Stimulated activated CD8-positive, alpha-beta memory T cell treated with anti-CD3 and anti-CD28 coated beads, Interleukin-4, amount 100 ng/mL, for 48 hours (primary cell): Measurements from ENCODE around the gene LYRM2.

Source experiments
- DNase-seq: peaks from one replicate; pipeline ENCODE4 v3.0.0-alpha.2; 2020

LYRM2 gene

DNA sequence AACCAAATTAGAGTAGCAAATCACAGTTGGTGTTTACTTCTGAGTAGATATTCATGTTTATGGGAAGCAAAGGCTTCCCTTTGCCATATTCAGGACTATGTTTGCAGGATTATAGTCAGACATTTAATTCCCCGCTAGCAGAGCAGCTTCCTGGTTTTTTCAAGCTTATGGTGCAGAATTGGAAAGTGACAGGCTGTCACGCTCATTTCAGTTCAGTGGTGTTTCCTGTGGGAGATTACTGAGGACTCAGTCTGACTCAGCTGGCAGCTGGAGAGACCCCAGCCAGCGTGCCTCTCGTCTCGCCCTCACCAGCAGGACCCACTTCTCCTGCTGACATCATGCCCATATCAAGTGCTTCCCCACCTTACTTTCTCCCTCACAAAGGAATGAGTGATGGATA lies 85.1 kb downstream of the LYRM2 start:
- no peak for DNase-seq

DNA sequence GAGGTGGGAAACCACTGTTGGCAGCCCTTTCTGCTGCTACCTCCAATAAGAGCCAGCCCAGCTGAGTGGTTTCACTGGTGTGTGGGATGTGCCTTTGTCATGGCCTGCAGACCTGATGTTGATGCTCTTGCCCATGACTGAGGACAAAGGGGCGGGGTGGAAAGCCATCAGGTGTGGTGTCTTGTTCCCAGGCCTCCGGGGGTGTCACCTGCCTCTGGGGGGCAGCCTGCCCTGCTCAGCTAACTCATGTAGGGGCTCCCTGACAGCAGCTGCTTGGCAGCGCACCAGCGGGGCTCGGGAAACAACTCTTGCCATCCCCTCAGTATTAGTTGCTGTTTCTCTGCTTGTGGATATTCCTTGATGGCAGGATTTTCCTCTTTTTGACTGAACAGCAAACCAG lies 91.3 kb downstream of the LYRM2 start:
- DNase-seq, result no peak

DNA sequence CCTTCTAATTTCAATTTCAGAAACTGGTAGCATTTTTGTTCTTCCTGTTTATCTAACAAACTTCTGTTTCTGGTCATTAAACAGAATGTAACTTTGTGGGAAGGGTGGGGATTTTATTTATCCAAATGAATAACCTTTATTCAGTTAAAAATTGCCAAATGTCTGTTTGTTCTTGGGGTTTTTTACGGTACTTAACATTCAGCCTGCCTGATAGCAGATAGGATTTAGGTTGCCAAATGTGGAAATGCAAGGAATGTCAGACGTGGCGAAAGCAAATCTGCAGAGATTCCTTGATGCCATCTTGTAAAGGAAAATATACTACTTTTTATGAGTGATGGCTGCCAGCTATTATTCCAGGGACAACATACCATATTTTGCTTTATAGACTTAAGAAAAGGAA lies 95.7 kb downstream of the LYRM2 start:
- DNase-seq, result no peak

DNA sequence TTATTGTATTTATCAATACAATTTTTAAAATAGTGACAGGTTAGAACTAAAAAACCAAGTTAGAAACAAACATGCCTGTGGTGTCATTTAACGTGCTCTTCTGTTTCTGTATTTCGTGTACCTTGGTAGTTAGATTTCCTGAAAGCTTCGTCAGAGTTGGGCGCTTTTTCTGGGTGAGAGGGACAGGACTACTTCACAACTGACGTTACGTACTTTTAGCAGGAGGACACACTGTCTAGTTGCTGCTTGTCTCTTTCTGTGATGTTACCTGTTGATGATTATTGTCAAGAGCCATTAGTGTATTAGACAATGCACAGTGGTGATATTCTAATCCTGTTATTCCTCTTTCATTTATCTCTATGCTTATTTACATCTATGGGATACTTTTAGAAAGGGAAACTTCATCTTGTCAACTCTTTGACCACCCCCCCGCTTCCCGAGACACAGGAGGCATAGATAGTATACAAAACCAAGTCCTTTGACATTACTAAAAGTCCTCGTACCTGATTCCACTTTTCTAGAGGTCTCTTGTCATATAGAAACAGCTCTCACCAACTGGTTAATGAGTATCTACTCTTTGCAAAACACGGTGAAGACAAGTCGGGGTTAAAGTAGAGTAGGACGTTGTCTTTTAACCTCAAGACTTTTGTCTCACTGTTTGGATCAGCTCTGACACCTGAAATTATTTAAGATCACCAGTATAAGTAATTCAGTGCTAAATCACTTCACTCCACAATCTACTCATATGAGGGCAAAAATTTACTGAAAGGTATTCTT lies 96.3 kb downstream of the LYRM2 start:
- DNase-seq, result no peak

DNA sequence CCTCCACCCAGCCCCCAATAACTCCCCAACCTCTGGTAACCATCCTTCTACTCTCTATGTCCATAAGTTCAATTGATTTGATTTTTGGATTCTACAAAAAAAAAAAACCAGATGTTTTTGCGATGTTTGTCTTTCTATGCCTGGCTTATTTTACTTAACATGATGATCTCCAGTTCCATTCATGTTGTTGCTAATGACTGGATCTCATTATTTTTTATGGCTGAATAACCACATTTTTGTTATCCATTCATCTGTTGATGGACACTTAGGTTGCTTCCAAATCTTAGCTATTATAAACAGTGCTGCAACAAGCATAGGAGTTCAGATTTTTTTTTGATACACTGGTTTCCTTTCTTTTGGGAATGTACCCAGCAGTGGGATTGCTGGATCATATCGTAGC lies 98.8 kb downstream of the LYRM2 start:
- no peak for DNase-seq

GRCh38 chr6:89536231-89536630 lies 102.3 kb downstream of the LYRM2 start:
- DNase-seq, result no peak

- DNase-seq, result no peak
Measured at GRCh38 chr6:89530982-89531381, 107.6 kb downstream of the LYRM2 start.

- no peak for DNase-seq
Measured at GRCh38 chr6:89528866-89529265, 109.7 kb downstream of the LYRM2 start.

GRCh38 chr6:89527634-89528033 lies 110.9 kb downstream of the LYRM2 start:
- no peak for DNase-seq

- no peak for DNase-seq
Measured at GRCh38 chr6:89526563-89526869, 112.0 kb downstream of the LYRM2 start.

- no peak for DNase-seq
Measured at GRCh38 chr6:89525786-89526562, 112.6 kb downstream of the LYRM2 start.

DNA sequence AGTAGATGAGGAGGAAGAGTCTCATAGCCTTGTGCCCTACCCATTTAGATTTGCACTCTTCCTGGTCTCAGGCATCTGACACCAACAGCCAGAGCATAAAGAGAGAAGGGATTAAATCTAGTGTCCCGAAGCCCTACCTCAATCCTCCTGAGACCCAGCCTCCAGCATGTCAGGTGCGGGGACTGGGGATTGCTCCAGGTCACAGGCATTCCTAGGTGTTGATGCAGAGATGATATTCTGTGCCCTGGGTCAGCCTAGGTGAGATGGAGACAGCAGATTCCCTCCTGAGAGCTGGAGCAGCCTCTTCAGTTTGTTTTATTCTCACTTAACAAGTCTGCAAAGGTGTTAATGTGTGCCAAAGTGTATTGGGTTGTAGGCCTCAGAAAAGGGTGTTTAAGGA lies 115.8 kb downstream of the LYRM2 start:
- no peak for DNase-seq

- DNase-seq, result no peak
Measured at GRCh38 chr6:89520736-89521135, 117.8 kb downstream of the LYRM2 start.

- DNase-seq, result no peak
Measured at GRCh38 chr6:89518352-89519055, 120.0 kb downstream of the LYRM2 start.
